H1 (cell line): ENCODE data around the gene TMEM144. TPM values are rescaled to one million over a fixed set of nuclear protein-coding genes. Genes with fewer than 3 reads are reported as not detected.

Source experiments
- CTCF ChIA-PET: fragments of 300-600 bp; sonication (Branson Sonifier 250); formaldehyde crosslinking; loops from one replicate; lab custom pipeline; 2021; ENCODE audit not compliant: partially characterized antibody; lab: Charles Lee
- POLR2A ChIA-PET: fragments of 300-600 bp; sonication (Branson Sonifier 250); formaldehyde crosslinking; loops from one replicate; lab custom pipeline; 2021; ENCODE audit warnings: inconsistent platforms; ENCODE audit not compliant: partially characterized antibody; lab: Charles Lee
- DNase-seq, 2 experiments: peaks; one replicate each; pipeline versions ENCODE4 v3.0.0 to v3.0.0-alpha.2; 2010 to 2022; ENCODE audit warnings: low spot score in 2 of 2, low read depth in 1 of 2, mixed read lengths in 1 of 2
- FAIRE-seq: peaks from 2 replicates; lab custom pipeline; 2011; peaks lifted over from hg19 to GRCh38; lab: Jason Lieb, UNC
- H2AFZ ChIP-seq: 2 replicates; pipeline ENCODE4 v1.8.1; 2012; ENCODE audit warnings: low read length, inconsistent platforms
- H2AK5ac ChIP-seq: 2 replicates; pipeline ENCODE4 v1.6.1; 2013; ENCODE audit warnings: low read depth, low read length
- H2BK120ac ChIP-seq: replicated peaks from 2 replicates; pipeline ENCODE3; 2013; ENCODE audit warnings: low read depth, low read length, inconsistent platforms
- H2BK12ac ChIP-seq: 2 replicates; pipeline ENCODE4 v1.6.1; 2013; ENCODE audit warnings: low read depth, low read length
- H2BK15ac ChIP-seq: 2 replicates; pipeline ENCODE4 v1.6.1; 2013; ENCODE audit warnings: low read length
- H2BK20ac ChIP-seq: 2 replicates; pipeline ENCODE4 v1.6.1; 2013; ENCODE audit warnings: low read length
- H2BK5ac ChIP-seq: 2 replicates; pipeline ENCODE4 v1.6.1; 2013; ENCODE audit warnings: low read depth, low read length
- H3K14ac ChIP-seq: 2 replicates; pipeline ENCODE4 v1.6.1; 2013; ENCODE audit warnings: inconsistent platforms; ENCODE audit not compliant: insufficient read length
- H3K18ac ChIP-seq: 2 replicates; pipeline ENCODE4 v1.6.1; 2013; ENCODE audit warnings: low read length; ENCODE audit errors: extremely low read depth
- H3K23ac ChIP-seq: 2 replicates; pipeline ENCODE4 v1.6.1; 2013; ENCODE audit warnings: inconsistent platforms; ENCODE audit not compliant: insufficient read length
- H3K23me2 ChIP-seq: 2 replicates; pipeline ENCODE4 v1.6.1; 2013; ENCODE audit warnings: low read depth, low read length
- H3K27ac ChIP-seq: 2 replicates; pipeline ENCODE4 v1.6.1; 2011; ENCODE audit warnings: low read depth, low read length, inconsistent platforms
- H3K27me3 ChIP-seq, 4 experiments: replicated peaks in 1 of 4; 1 replicate in 1 of 4; 2 replicates in 3 of 4; pipeline versions ENCODE4 v1.6.1 to v1.8.1; 2011 to 2013; ENCODE audit warnings: low read length in 3 of 4, mild to moderate bottlenecking in 3 of 4, inconsistent platforms in 2 of 4, mixed read lengths in 2 of 4, moderate library complexity in 1 of 4; ENCODE audit not compliant: control insufficient read depth in 3 of 4, insufficient read depth in 3 of 4; ENCODE audit errors: extremely low read depth in 1 of 4
- H3K36me3 ChIP-seq, 4 experiments: 2 replicates each; pipeline versions ENCODE4 v1.6.1 to v1.8.1; 2011 to 2013; ENCODE audit warnings: mild to moderate bottlenecking in 4 of 4, low read length in 3 of 4, moderate library complexity in 2 of 4, control low read depth in 1 of 4, inconsistent platforms in 1 of 4; ENCODE audit not compliant: insufficient read depth in 4 of 4, control insufficient read depth in 2 of 4
- H3K4ac ChIP-seq: replicated peaks from 2 replicates; pipeline ENCODE3; 2013; ENCODE audit warnings: low read length, low read depth, mixed read lengths, inconsistent platforms; ENCODE audit not compliant: insufficient read length
- H3K4me1 ChIP-seq, 4 experiments: replicated peaks in 1 of 4; 1 replicate in 1 of 4; 2 replicates in 3 of 4; pipeline versions ENCODE4 v1.6.1 to v1.8.1; 2011 to 2013; ENCODE audit warnings: low read length in 3 of 4, inconsistent platforms in 2 of 4, mixed read lengths in 1 of 4; ENCODE audit not compliant: insufficient read depth in 4 of 4, control insufficient read depth in 3 of 4
- H3K4me2 ChIP-seq, 2 experiments: 2 replicates each; pipeline versions ENCODE4 v1.6.1 to v1.8.1; 2011 to 2013; ENCODE audit warnings: low read depth in 2 of 2, low read length in 2 of 2, control low read depth in 1 of 2, inconsistent platforms in 1 of 2, mild to moderate bottlenecking in 1 of 2; ENCODE audit not compliant: insufficient read depth in 1 of 2
- H3K4me3 ChIP-seq, 4 experiments: fragments of 200-600, 300-600 bp in 1 of 4; sonication (generic), shearing (Covaris generic), sonication (Bioruptor Twin) in 1 of 4; 2 replicates each; pipeline versions ENCODE4 v1.5.1 to v1.8.1; 2011 to 2016; ENCODE audit warnings: low read length in 4 of 4, low read depth in 3 of 4, control low read depth in 2 of 4, inconsistent platforms in 2 of 4, mild to moderate bottlenecking in 2 of 4, mixed read lengths in 1 of 4, moderate library complexity in 1 of 4; ENCODE audit not compliant: insufficient read depth in 2 of 4; ENCODE audit errors: extremely low read depth in 1 of 4
- H3K56ac ChIP-seq: replicated peaks from 2 replicates; pipeline ENCODE3; 2013; ENCODE audit warnings: low read depth, mild to moderate bottlenecking, mixed read lengths, low read length, inconsistent platforms; ENCODE audit not compliant: insufficient read length
- H3K79me1 ChIP-seq: 2 replicates; pipeline ENCODE4 v1.6.1; 2013; ENCODE audit warnings: low read depth, low read length, control low read depth
- H3K79me2 ChIP-seq, 2 experiments: 2 replicates each; pipeline versions ENCODE4 v1.6.1 to v1.8.1; 2012 to 2013; ENCODE audit warnings: low read length in 2 of 2, mild to moderate bottlenecking in 2 of 2, inconsistent platforms in 1 of 2; ENCODE audit not compliant: insufficient read depth in 2 of 2, control insufficient read depth in 1 of 2
- H3K9ac ChIP-seq, 4 experiments: replicated peaks in 1 of 4; 1 replicate in 1 of 4; 2 replicates in 3 of 4; pipeline versions ENCODE4 v1.6.1 to v1.8.1; 2011 to 2013; ENCODE audit warnings: low read depth in 3 of 4, low read length in 3 of 4, control low read depth in 2 of 4, mild to moderate bottlenecking in 2 of 4, moderate library complexity in 2 of 4, inconsistent platforms in 1 of 4; ENCODE audit errors: extremely low read depth in 1 of 4
- H3K9me3 ChIP-seq, 2 experiments: 2 replicates each; pipeline versions ENCODE4 v1.6.1 to v1.8.1; 2012 to 2013; ENCODE audit warnings: mild to moderate bottlenecking in 2 of 2, moderate library complexity in 2 of 2, control low read depth in 1 of 2, inconsistent platforms in 1 of 2, low read depth in 1 of 2, low read length in 1 of 2, mixed read lengths in 1 of 2; ENCODE audit not compliant: insufficient read depth in 2 of 2
- H4K20me1 ChIP-seq, 2 experiments: replicated peaks in 1 of 2; 2 replicates each; pipeline versions ENCODE3 to v1.8.1; 2011 to 2013; ENCODE audit warnings: inconsistent platforms in 2 of 2, low read length in 2 of 2, mild to moderate bottlenecking in 1 of 2; ENCODE audit not compliant: insufficient read depth in 2 of 2, control insufficient read depth in 1 of 2
- H4K5ac ChIP-seq: 2 replicates; pipeline ENCODE4 v1.6.1; 2013; ENCODE audit warnings: low read length, low read depth, mixed read lengths, inconsistent platforms; ENCODE audit not compliant: insufficient read length
- H4K8ac ChIP-seq: 2 replicates; pipeline ENCODE4 v1.8.0; 2013; ENCODE audit warnings: mild to moderate bottlenecking, moderate library complexity, low read length, inconsistent platforms; ENCODE audit not compliant: insufficient read depth; ENCODE audit errors: extremely low read depth
- H4K91ac ChIP-seq: replicated peaks from 2 replicates; pipeline ENCODE3; 2013; ENCODE audit warnings: low read length, mixed read lengths, inconsistent platforms; ENCODE audit not compliant: insufficient read length
- EGR1 ChIP-seq: IDR thresholded peaks from 2 replicates; pipeline ENCODE4 v1.6.1; 2011; ENCODE audit warnings: low read depth, low read length, borderline replicate concordance
- GTF2F1 ChIP-seq: IDR thresholded peaks from 2 replicates; pipeline ENCODE4 v1.6.1; 2012; ENCODE audit warnings: low read depth, low read length, improper control_type of control experiment, borderline replicate concordance
- SIRT6 ChIP-seq: IDR thresholded peaks from one replicate; pipeline ENCODE4 v1.7.1; 2012; ENCODE audit warnings: low read length, inconsistent platforms
- SP4 ChIP-seq: IDR thresholded peaks from 2 replicates; pipeline ENCODE4 v1.6.1; 2012; ENCODE audit warnings: low read length, inconsistent platforms
- SUZ12 ChIP-seq: fragments of 200-600 bp; sonication (generic); IDR thresholded peaks from 2 replicates; pipeline ENCODE4 v1.6.1; 2012; ENCODE audit warnings: mild to moderate bottlenecking, inconsistent platforms, low read length, moderate library complexity, mixed read lengths
- WGBS, 2 experiments: shearing (Covaris generic) in 1 of 2; methylation state at CpG; one replicate each; pipeline versions ENCODE4 v1.1.6 to v1.1.7; 2013 to 2015; ENCODE audit warnings: low lambda C conversion rate in 2 of 2, mixed read lengths in 2 of 2, inconsistent platforms in 1 of 2, low coverage in 1 of 2, missing lambda C conversion rate in 1 of 2; ENCODE audit not compliant: insufficient replicate concordance in 2 of 2, insufficient coverage in 1 of 2, insufficient read length in 1 of 2; ENCODE audit errors: extremely low coverage in 1 of 2, missing lambda C conversion rate in 1 of 2; 5-methylcytosine and 5-hydroxymethylcytosine counted together
- polyA plus RNA-seq, 7 experiments: library from polyadenylated mRNA; depleted of rRNA in 3 of 7; stranded (reverse) in 5 of 7; unstranded in 2 of 7; fragments of >200 nt in 5 of 7; fragments of 200-250 nt in 2 of 7; gene quantifications; 1 replicate in 5 of 7; 2 replicates in 1 of 7; 4 replicates in 1 of 7; pipeline versions ENCODE4 v1.2.1 to v1.2.3, GENCODE V29; 2011 to 2013; ENCODE audit warnings: missing spikeins in 2 of 7, mixed read lengths in 2 of 7
- total RNA-seq: library from RNA; stranded (reverse); fragmentation: NEBNext Ultra II Directional; extraction: Animal tissue kit (Norgen Biotek cat#: 25700); gene quantifications from 2 replicates; pipeline ENCODE4 v1.2.1, GENCODE V29; 2021

Gene TMEM144
- total and polyA plus RNA-seq, 2 of the 8 experiments (the other 6 are each of a cell fraction or from before 2014, with no cell fraction given) = 1.9 to 2.6 TPM

DNA sequence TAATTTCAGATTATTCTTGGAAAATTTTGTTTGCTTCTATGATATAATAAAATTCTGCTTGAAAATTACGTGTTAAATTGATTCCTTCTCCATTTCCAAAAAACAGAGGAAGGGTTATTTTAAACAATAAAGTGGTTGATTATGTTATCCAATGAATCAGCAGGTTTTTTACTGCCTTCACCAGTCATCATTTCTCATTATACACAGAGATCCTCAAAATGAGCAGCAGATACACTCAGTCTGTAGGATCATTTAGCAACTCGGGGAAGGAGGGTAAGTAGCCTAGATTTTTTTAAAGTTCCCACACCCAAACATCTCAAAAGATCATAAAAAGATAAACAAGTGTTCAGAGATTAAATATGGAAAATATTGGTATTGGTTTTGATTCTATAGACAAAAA is 6.8 kb upstream of the TMEM144 start:
- Histone ChIP-seq H4K5ac (no peak overlapping the region), H2AFZ (no peak overlapping the region), H3K27ac (no peak overlapping the region), H3K4me1 (no peaks in the 10 kb centered on the region), H3K23ac (no peak overlapping the region), H3K4me2 (no peak overlapping the region), H3K4me3 (no peak overlapping the region), H2BK5ac (no peak overlapping the region), H2AK5ac (no peak overlapping the region), H3K27me3 (no peaks in the 10 kb centered on the region), H3K9me3 (no peaks in the 10 kb centered on the region), H4K8ac (no peak overlapping the region), H2BK12ac (no peak overlapping the region), H3K36me3 (no peaks in the 10 kb centered on the region), H4K91ac (no peak overlapping the region), H3K79me2 (no peaks in the 10 kb centered on the region), H2BK20ac (no peak overlapping the region), H3K18ac (no peak overlapping the region), H4K20me1 (no peaks in the 10 kb centered on the region), H2BK15ac (no peak overlapping the region), H3K4ac (no peak overlapping the region), H2BK120ac (no peak overlapping the region), H3K9ac (no peak overlapping the region), H3K79me1 (no peaks in the 10 kb centered on the region), H3K14ac (no peak overlapping the region), H3K23me2 (no peaks in the 10 kb centered on the region), H3K56ac (no peak overlapping the region)
- WGBS, 2 experiments = 95% methylated on average over 2 of the region's 2 CpGs; no CpG with 5 or more reads in 1 of the 2 experiments
- TF ChIP-seq SIRT6 = no peak
- no peak for TF ChIP-seq SP4
- TF ChIP-seq SUZ12 = no peak
- no peak for TF ChIP-seq EGR1
- TF ChIP-seq GTF2F1 = no peak
- DNase-seq = no peak
- POLR2A ChIA-PET = no interaction called here
- FAIRE-seq = no peak
- CTCF ChIA-PET = no interaction called here
